Neural progenitor cell (in vitro differentiated cells): ENCODE results near the gene ZNF511. TPM values are rescaled to one million over a fixed set of nuclear protein-coding genes. Genes with fewer than 3 reads are reported as not detected.
A peak's percentile ranks its signal among the peaks of the same experiment; 100 is the strongest.

Source experiments
- DNase-seq: peaks from one replicate; pipeline ENCODE4 v3.0.0-alpha.2; 2016; ENCODE audit warnings: low spot score
- H2AFZ ChIP-seq: fragments of 200-600 bp; sonication (generic); replicated peaks from 2 replicates; pipeline ENCODE4 v1.6.1; 2016; ENCODE audit warnings: antibody characterized with exemption
- H3F3A ChIP-seq: fragments of 200-600 bp; sonication (generic); 2 replicates; pipeline ENCODE4 v1.6.1; 2016; ENCODE audit warnings: antibody characterized with exemption, low read depth
- H3K27ac ChIP-seq: fragments of 200-600 bp; sonication (generic); 2 replicates; pipeline ENCODE4 v1.5.1; 2016; ENCODE audit warnings: mild to moderate bottlenecking
- H3K27me3 ChIP-seq: fragments of 200-600 bp; sonication (generic); 2 replicates; pipeline ENCODE4 v1.6.1; 2016; ENCODE audit warnings: mild to moderate bottlenecking, moderate library complexity
- H3K36me3 ChIP-seq: fragments of 200-600 bp; sonication (generic); 2 replicates; pipeline ENCODE4 v1.5.1; 2016
- H3K4me1 ChIP-seq: fragments of 200-600 bp; sonication (generic); 2 replicates; pipeline ENCODE4 v1.6.1; 2016; ENCODE audit warnings: mixed run types
- H3K4me2 ChIP-seq: fragments of 200-600 bp; sonication (generic); 2 replicates; pipeline ENCODE4 v1.6.1; 2016
- H3K4me3 ChIP-seq: fragments of 200-600 bp; sonication (generic); 2 replicates; pipeline ENCODE4 v1.5.1; 2016
- H3K79me2 ChIP-seq: fragments of 200-600 bp; sonication (generic); 2 replicates; pipeline ENCODE4 v1.6.1; 2016; ENCODE audit warnings: low read depth
- H3K9ac ChIP-seq: fragments of 200-600 bp; sonication (generic); 2 replicates; pipeline ENCODE4 v1.6.1; 2016
- H3K9me3 ChIP-seq: fragments of 200-600 bp; sonication (generic); 2 replicates; pipeline ENCODE4 v1.5.1; 2016; ENCODE audit warnings: low read depth
- H4K20me1 ChIP-seq: fragments of 200-600 bp; sonication (generic); 2 replicates; pipeline ENCODE4 v1.6.1; 2016; ENCODE audit warnings: low read depth
- H3K27ac Mint-ChIP-seq: 3 replicates; pipeline ENCODE4 v1.8.0; 2021; ENCODE audit warnings: mixed read lengths
- H3K27me3 Mint-ChIP-seq: 2 replicates; pipeline ENCODE4 v1.8.0; 2022; ENCODE audit warnings: low read depth, mild to moderate bottlenecking, inconsistent platforms, moderate library complexity, mixed read lengths; ENCODE audit not compliant: insufficient read depth
- H3K36me3 Mint-ChIP-seq: 3 replicates; pipeline ENCODE4 v1.8.0; 2021; ENCODE audit warnings: mixed read lengths
- H3K4me1 Mint-ChIP-seq: 3 replicates; pipeline ENCODE4 v1.8.0; 2021; ENCODE audit warnings: mixed read lengths
- H3K4me3 Mint-ChIP-seq: 3 replicates; pipeline ENCODE4 v1.8.0; 2021; ENCODE audit warnings: mild to moderate bottlenecking, moderate library complexity, mixed read lengths
- H3K9me3 Mint-ChIP-seq: 3 replicates; pipeline ENCODE4 v1.8.0; 2020; ENCODE audit warnings: mixed read lengths
- EZH2 ChIP-seq: fragments of 200-600 bp; sonication (generic); IDR thresholded peaks from 2 replicates; pipeline ENCODE4 v1.6.1; 2017; ENCODE audit warnings: antibody characterized with exemption, mild to moderate bottlenecking, moderate library complexity
- EZH2phosphoT487 ChIP-seq: fragments of 200-600 bp; sonication (generic); IDR thresholded peaks from 2 replicates; pipeline ENCODE4 v1.6.1; 2017; ENCODE audit warnings: antibody characterized with exemption
- total RNA-seq: library from RNA; depleted of rRNA; stranded (reverse); fragments of >200 nt; gene quantifications from 2 replicates; pipeline ENCODE4 v1.2.3, GENCODE V29; 2015; ENCODE audit warnings: low replicate concordance
- TF ChIP-seq, protein P1 (sequence below): fragments of 200-600 bp; sonication (generic); IDR thresholded peaks from 2 replicates; pipeline ENCODE4 v1.5.1; 2017; ENCODE audit warnings: antibody characterized with exemption, mild to moderate bottlenecking

The ZNF511 gene, protein sequence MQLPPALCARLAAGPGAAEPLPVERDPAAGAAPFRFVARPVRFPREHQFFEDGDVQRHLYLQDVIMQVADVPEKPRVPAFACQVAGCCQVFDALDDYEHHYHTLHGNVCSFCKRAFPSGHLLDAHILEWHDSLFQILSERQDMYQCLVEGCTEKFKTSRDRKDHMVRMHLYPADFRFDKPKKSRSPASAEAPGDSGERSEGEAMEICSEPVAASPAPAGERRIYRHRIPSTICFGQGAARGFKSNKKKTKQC
- total RNA-seq: 34.4 and 44.4 TPM in 2 replicates

- H3K27me3 ChIP-seq: no peaks in the 10 kb centered on the region
- H3K9ac ChIP-seq: peak within 1 kb of the TSS; percentile 67
- H4K20me1 ChIP-seq: peaks cover 40% of the 10 kb centered on the region
- peaks cover 15% of the 10 kb centered on the region for H3K4me1 Mint-ChIP-seq
- no peaks in the 10 kb centered on the region for H3K9me3 ChIP-seq
- peak within 1 kb of the TSS; percentile 91 for H2AFZ ChIP-seq
- peak within 1 kb of the TSS; percentile 81 for H3K27ac ChIP-seq
- no peaks in the 10 kb centered on the region for H3K9me3 Mint-ChIP-seq
- H3K4me3 Mint-ChIP-seq: peak within 1 kb of the TSS; percentile 98
- peaks cover 48% of the 10 kb centered on the region for H3K79me2 ChIP-seq
- peak within 1 kb of the TSS; percentile 86 for H3K4me3 ChIP-seq
- H3K27ac Mint-ChIP-seq: peak within 1 kb of the TSS; percentile 98
- peaks cover 6% of the 10 kb centered on the region for H3K4me1 ChIP-seq
- peak within 1 kb of the TSS; percentile 93 for H3K4me2 ChIP-seq
- peaks cover 4% of the 10 kb centered on the region for H3F3A ChIP-seq
- peaks cover 9% of the 10 kb centered on the region for H3K27me3 Mint-ChIP-seq
- DNase-seq: peak; percentile 90
- peaks cover 15% of the 10 kb centered on the region for H3K36me3 Mint-ChIP-seq
- TF ChIP-seq EZH2phosphoT487 (no peak), EZH2 (no peak)
- H3K36me3 ChIP-seq: no peaks in the 10 kb centered on the region
Measured at GRCh38 chr10:133308421-133309099, at the start of gene ZNF511, which contains the start of gene TUBGCP2. ZNF511 (plus strand) TSS chr10:133308914; CDS start chr10:133308944, 30 bp downstream. TUBGCP2 (minus strand) TSS chr10:133308872; CDS start chr10:133302941, 5,931 bp downstream.

GRCh38 chr10:133259602-133259989, 49.1 kb upstream of the ZNF511 start:
- DNase-seq: no peak
- TF ChIP-seq, protein P1, sequence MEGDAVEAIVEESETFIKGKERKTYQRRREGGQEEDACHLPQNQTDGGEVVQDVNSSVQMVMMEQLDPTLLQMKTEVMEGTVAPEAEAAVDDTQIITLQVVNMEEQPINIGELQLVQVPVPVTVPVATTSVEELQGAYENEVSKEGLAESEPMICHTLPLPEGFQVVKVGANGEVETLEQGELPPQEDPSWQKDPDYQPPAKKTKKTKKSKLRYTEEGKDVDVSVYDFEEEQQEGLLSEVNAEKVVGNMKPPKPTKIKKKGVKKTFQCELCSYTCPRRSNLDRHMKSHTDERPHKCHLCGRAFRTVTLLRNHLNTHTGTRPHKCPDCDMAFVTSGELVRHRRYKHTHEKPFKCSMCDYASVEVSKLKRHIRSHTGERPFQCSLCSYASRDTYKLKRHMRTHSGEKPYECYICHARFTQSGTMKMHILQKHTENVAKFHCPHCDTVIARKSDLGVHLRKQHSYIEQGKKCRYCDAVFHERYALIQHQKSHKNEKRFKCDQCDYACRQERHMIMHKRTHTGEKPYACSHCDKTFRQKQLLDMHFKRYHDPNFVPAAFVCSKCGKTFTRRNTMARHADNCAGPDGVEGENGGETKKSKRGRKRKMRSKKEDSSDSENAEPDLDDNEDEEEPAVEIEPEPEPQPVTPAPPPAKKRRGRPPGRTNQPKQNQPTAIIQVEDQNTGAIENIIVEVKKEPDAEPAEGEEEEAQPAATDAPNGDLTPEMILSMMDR: no peak
- TF ChIP-seq EZH2 (no peak), EZH2phosphoT487 (no peak)
- Histone ChIP-seq H3K27ac (no peak overlapping the region), H3K79me2 (no peaks in the 10 kb centered on the region), H3F3A (peaks cover 8% of the 10 kb centered on the region), H3K36me3 (no peaks in the 10 kb centered on the region), H3K4me1 (peaks cover 15% of the 10 kb centered on the region), H3K9ac (no peak overlapping the region), H3K27me3 (peaks cover 29% of the 10 kb centered on the region), H4K20me1 (no peaks in the 10 kb centered on the region), H3K9me3 (no peaks in the 10 kb centered on the region), H2AFZ (no peak overlapping the region), H3K4me2 (no peak overlapping the region), H3K4me3 (no peak overlapping the region)
- Mint-ChIP-seq H3K27me3 (peaks cover 14% of the 10 kb centered on the region), H3K9me3 (no peaks in the 10 kb centered on the region), H3K4me1 (peaks cover 37% of the 10 kb centered on the region), H3K36me3 (no peaks in the 10 kb centered on the region), H3K4me3 (peak overlapping the region; percentile 52), H3K27ac (no peak overlapping the region)

DNA sequence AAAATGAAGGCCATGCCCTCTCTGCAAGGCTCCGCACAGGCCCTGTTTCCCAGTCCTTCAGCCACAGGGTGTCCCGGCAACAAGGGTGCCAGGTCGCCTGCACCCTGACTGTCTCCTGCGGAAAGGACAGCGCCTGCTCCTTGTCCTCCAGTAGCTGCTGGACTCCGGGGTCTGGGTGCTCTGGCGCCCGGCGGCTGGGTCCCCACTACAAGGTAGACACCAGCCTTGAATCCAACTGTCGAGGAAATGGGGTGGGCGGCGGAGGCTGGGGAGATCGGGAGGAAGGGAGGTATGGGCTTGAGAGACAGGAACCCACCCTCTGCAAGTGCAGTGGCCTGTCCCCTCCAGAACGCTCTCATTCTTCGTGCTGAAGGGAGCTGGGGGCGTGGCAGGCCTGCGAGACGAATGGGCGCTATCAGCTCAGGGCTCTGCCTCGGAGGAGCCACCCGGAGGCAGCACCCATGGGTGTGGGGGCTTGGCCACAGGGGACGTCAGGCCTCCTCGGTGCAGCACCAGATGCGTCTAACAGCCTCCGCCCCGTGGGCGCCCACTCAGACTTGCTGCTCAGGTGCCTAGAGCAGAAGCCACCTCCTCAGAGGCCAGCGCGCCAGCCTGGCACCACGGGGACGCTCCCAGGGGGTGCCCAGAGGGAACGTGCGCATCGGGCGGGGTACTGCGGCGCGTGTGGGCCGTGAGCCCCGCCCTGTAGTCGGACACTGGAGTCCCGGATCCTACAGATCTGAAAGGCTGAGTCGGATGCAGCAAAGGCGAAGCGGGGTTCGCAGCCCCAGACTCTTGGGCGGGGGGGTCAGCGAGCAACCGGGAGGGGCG, 47.6 kb upstream of the ZNF511 start:
- H3F3A ChIP-seq: peaks cover 8% of the 10 kb centered on the region
- peak overlapping the region; percentile 83 for H3K4me2 ChIP-seq
- Mint-ChIP-seq H3K4me3 (peak overlapping the region; percentile 74), H3K27ac (no peak overlapping the region), H3K4me1 (peaks cover 39% of the 10 kb centered on the region), H3K27me3 (peaks cover 16% of the 10 kb centered on the region), H3K9me3 (no peaks in the 10 kb centered on the region), H3K36me3 (no peaks in the 10 kb centered on the region)
- TF ChIP-seq EZH2: no peak
- TF ChIP-seq, protein P1: no peak
- H3K27ac ChIP-seq: no peak overlapping the region
- peak overlapping the region; percentile 87 for H3K4me3 ChIP-seq
- H3K9me3 ChIP-seq: no peaks in the 10 kb centered on the region
- no peak overlapping the region for H3K9ac ChIP-seq
- no peaks in the 10 kb centered on the region for H3K36me3 ChIP-seq
- H3K79me2 ChIP-seq: no peaks in the 10 kb centered on the region
- peaks cover 15% of the 10 kb centered on the region for H3K4me1 ChIP-seq
- peaks cover 29% of the 10 kb centered on the region for H3K27me3 ChIP-seq
- H2AFZ ChIP-seq: no peak overlapping the region
- H4K20me1 ChIP-seq: no peaks in the 10 kb centered on the region
- DNase-seq: peak; percentile 68
